HG03571 (cell line): ENCODE measurements around the gene SUSD3.

Experiments used
- ATAC-seq: cut with Tn5 transposase; IDR thresholded peaks from one replicate; pipeline ENCODE4 v1.9.1; 2021; ENCODE audit not compliant: unreplicated experiment

The SUSD3 gene

GRCh38 chr9:93051680-93052089 is 6.8 kb upstream of the SUSD3 start:
- no peak for ATAC-seq

GRCh38 chr9:93052791-93053540 is 5.5 kb upstream of the SUSD3 start:
- ATAC-seq = no peak

GRCh38 chr9:93053781-93054331 is 4.6 kb upstream of the SUSD3 start:
- ATAC-seq = no peak

DNA sequence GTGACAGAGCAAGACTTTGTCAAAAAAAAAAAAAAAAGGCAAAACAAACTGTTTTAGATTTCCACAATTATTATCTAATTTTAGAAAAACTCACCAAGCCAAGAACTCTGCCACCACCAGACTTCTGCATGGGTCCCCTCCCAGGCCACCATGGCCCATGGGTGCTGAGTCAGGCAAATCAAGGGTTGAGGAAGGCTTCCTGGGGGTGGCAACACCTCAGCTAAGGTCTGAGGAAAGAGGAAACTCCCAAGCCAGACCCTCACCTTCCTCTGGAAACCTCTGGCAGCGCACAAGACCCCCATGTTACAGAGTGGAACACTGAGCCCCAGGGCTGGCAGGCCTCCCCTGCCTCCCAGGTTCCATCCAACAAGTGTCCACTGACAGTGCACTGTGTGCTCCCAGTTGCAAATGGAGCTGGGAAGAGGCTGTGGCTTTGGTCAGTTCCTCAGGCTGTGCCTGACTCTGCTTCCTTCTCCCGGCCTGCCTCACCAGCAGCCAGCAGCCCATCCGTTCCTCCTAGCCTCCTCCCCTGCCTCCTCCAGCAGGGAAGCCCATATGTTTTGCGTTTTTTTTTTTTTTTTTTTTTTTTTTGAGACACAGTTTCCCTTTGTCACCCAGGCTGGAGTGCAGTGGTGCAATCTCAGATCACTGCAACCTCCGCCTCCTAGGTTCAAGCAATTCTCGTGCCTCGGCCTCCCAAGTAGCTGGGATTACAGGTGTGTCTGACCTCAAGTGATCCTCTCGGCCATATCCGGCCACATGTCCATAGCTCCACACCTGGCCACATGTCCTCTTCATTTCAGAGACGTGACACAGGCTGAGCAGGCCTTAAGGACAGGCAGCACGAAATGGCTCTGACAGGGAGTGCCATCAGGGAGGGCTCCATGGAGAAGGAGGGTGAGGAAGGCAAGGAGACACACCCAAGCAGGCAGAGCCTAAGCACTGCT is 3.5 kb upstream of the SUSD3 start:
- ATAC-seq = no peak

DNA sequence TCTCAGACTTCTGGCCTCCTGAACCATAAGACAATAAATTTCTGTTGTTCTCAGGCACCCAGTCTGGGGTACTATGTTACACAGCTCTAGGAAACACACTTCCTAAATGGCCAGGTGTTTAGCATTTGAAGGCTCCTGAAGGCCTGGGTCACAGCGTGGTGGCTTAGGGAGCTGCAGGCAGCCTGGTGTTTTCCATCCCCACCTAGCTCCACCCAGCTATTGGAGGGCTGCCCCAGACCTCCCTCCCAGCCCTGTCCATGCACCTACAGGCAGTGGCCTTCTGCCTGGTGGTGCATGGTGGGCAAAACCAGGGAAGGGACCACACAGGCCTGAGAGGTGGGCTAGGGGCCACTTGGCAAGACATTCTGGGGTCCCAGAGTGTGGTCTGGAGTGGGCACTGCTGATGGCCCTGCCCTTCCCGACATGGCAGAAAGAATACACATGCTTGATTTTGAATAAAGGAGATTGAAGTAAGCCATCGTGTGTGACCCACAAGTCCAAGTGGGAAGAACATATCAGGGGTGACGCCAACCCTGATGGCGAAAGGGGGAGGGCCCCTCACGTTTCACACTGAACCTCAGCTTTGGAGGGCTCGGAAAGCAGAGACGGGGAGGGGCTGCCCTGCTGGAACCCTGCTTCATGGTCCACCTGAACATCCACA is 1.3 kb upstream of the SUSD3 start:
- no peak for ATAC-seq

GRCh38 chr9:93057703-93058354 is 672 bp upstream of the SUSD3 start:
- peak; percentile 7 for ATAC-seq

DNA sequence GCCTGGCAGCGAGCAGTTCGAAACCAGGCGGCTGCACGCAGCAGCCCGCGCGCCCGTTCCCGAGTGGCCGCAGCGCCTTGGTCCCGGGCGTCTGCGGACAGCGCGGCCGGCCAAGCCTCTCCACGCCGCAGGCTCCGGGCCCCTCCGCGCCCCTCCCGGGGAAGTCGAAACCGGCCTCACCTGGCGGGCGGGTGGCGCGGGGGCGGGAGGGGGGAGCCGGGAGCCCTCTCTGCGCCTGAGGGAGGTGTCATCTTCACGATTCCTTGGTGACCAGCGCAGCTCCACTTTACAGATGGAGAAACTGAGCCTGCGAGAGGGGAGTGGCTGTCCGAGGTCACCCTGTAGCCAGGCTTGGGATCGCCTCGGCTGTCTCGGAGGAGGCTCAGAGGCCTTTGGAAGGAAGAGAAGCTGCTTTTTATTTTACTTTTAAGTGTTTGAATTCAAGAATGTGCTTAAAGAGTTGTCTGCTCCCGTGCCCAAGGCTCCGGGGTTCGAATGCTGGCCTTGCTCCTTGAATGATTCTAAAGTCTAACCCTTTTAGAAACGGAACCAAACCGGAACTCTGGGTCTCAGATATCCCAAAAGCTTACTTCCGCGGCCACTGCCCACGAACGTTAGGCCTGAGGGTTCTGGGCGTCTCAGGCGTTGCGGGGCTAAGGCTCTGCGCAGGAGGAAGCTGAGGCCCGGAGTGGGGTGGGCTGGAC is 662 bp downstream of the SUSD3 start:
- ATAC-seq = peak; percentile 9

GRCh38 chr9:93059715-93060578 is 1.4 kb downstream of the SUSD3 start:
- no peak for ATAC-seq

DNA sequence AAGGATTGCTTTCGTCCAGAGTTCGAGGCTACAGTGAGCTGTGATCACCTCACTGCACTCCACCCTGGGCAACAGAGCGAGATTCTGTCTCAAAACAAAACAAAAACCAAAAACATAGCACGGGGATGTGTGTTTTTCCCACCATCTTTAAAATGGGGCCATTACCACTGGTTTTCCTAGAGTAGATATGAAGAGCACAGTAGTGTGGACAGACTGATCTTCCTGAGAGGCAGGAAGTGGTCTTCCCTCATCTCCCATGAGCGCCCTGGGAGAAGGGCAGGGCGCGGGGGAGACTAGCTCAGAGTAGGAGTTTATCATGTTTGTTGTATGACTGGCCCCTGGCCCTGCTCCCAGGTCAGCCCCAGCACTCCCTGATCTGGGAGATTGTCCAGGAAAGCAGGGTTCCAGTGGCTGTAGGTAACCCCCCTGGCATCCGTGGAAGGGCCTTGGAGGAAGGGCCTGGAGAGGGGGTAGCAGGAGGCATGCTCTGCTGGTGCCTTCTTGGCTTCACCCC is 2.3 kb downstream of the SUSD3 start:
- ATAC-seq = no peak

DNA sequence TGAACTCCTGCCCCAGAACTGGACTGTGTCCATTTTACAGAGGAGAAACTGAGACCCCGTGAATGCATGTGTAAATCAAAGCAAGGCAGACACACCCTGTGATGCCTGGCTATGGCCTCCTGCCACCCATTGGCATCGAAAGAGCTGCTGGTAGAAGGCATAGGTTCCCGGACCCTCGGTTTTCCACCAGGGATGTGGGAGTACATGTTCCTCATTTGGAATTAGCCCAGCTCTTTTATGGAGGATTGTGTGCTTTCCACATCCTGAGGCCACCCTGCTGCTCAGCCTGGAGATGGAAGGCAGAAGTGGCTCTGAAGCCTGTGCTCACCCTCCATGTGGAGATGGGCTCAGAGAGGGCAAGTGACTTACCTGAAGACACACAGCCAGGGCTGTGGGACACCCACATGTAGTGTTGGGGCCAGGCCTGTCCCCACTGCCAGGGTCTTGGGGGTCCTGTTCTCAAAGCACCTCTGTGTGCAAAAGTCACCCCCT is 2.8 kb downstream of the SUSD3 start:
- ATAC-seq = no peak

- ATAC-seq = no peak
These were observed 3.6 kb downstream of the SUSD3 start for GRCh38 chr9:93061791-93062763.

- peak; percentile 83 for ATAC-seq
These were observed 6.1 kb downstream of the SUSD3 start for GRCh38 chr9:93064392-93065134.

GRCh38 chr9:93065135-93065720 is 6.7 kb downstream of the SUSD3 start:
- no peak for ATAC-seq

DNA sequence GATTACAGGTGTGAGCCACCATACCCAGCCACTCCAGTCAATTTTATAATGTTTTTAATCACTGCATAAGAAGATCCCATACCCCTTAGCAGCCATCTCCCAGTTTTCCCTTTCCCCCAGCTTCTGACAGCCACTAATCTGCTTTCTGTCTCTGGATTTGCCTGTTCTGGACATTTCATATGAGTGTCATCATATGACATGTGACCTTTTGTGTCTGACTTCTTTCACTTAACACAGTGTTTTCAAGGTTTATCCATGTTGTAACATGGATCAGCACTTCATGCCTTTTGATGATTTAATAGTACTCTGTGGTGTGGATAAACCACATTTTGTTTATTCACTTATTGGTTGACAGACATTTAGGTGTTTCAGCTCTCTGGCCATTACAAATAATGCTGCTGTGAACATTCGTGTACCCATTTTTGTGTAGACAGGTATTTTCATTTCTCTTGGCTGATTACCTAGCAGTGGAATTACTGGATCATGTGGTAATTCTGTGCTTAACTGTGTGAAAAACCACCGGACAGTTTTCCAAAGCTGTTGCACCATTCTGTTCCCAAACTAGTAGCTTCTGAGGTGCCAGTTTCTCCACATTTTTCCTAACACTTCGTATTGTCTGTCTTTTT is 8.6 kb downstream of the SUSD3 start:
- no peak for ATAC-seq

DNA sequence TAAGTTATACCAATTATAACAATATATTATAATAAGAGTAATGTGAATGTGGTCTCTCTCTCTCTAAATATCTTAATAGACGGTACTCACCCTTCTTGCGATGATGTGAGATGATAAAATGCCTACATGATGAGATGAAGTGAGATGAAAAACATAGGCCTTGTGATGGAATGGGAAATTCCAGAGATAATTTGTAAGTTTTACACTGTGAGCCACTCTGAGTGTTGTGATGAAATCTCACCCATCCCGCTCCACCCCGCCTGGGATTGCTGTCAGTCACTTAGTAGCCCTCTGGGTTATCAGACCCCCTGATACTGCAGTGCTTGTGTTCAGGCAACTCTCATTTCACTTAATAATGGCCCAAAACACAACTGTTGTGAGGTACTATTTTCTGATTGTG is 10.5 kb downstream of the SUSD3 start:
- no peak for ATAC-seq

GRCh38 chr9:93071464-93071863 is 13.0 kb downstream of the SUSD3 start:
- ATAC-seq = no peak
